Measurements from ENCODE around the gene RAB7B. TPM values are rescaled to one million over a fixed set of nuclear protein-coding genes. Genes with fewer than 3 reads are reported as not detected.

The RAB7B gene
- total and polyA plus RNA-seq, 2 of the 13 experiments (the other 11 are each of a cell fraction or from before 2014, with no cell fraction given): 0.05 to 0.46 TPM

- Histone ChIP-seq H3K79me2 (ENCODE audit: insufficient read depth, low read length) (no peaks in the 10 kb centered on the region), H3K4me3 (replicated peaks in 1 of 3; ENCODE audit: insufficient read depth in 1 of 3, low read depth in 2 of 3, low read length in 3 of 3) (no peak overlapping the region), H3K4me2 (ENCODE audit: low read depth, low read length) (no peak overlapping the region), H3K4me1 (ENCODE audit: insufficient read depth, low read length) (peaks cover 25% of the 10 kb centered on the region), H3K9ac (ENCODE audit: insufficient read depth, low read depth, low read length) (no peak overlapping the region), H4K20me1 (ENCODE audit: insufficient read depth, low read length) (no peaks in the 10 kb centered on the region), H3K27ac (ENCODE audit: extremely low read length, insufficient read depth, low read length) (no peak overlapping the region), H3K9me3 (ENCODE audit: low read length) (no peaks in the 10 kb centered on the region), H2AFZ (ENCODE audit: low read length) (no peak overlapping the region), H3K27me3 (ENCODE audit: control insufficient read depth in 1 of 2, insufficient read depth in 2 of 2, low read length in 2 of 2) (peaks cover 3 to 15% of the 10 kb centered on the region in 2 experiments; a peak in 3 of 5 replicates), H3K36me3 (replicated peaks in 1 of 2; ENCODE audit: control insufficient read depth in 1 of 2, insufficient read depth in 2 of 2, low read length in 2 of 2) (no peaks in the 10 kb centered on the region)
- ATAC-seq (no peak), FAIRE-seq (no peak), DNase-seq (ENCODE audit: low spot score) (no peak)
- TF ChIP-seq ZNF138 (CRISPR knock-in tag; IDR thresholded peaks at IDR 0.05; ENCODE audit: low read depth): no peak
- no peak for TF ChIP-seq FOXO1 (CRISPR knock-in tag; IDR thresholded peaks at IDR 0.05)
- ChIA-PET POLR2A (no interaction called here), CTCF (ENCODE audit: low intra/inter-chr PET ratio, low total read pairs) (no interaction called here)
- intact Hi-C loops (cut with micrococcal nuclease; ENCODE audit: unreplicated experiment) (no loop called here), in situ Hi-C loops (cut with HindIII; ENCODE audit: extremely low pct_ligation_motif_present, low pct_unique_long_range_greater_than_20kb) (no loop called here)
- 5% methylated on average over 5 of the region's 6 CpGs for WGBS (ENCODE audit: low lambda C conversion rate)
- no TSS peak for BruUV-seq (replicated peaks)
Observed at GRCh38 chr1:205979301-205979700, 23.9 kb downstream of the RAB7B start.

- Histone ChIP-seq H2AFZ (ENCODE audit: low read length) (no peak overlapping the region), H3K4me3 (replicated peaks in 1 of 3; ENCODE audit: insufficient read depth in 1 of 3, low read depth in 2 of 3, low read length in 3 of 3) (no peak overlapping the region), H3K9me3 (ENCODE audit: low read length) (no peaks in the 10 kb centered on the region), H3K4me2 (ENCODE audit: low read depth, low read length) (no peak overlapping the region), H3K36me3 (replicated peaks in 1 of 2; ENCODE audit: control insufficient read depth in 1 of 2, insufficient read depth in 2 of 2, low read length in 2 of 2) (no peaks in the 10 kb centered on the region; a peak in 1 of 5 replicates), H3K27ac (ENCODE audit: extremely low read length, insufficient read depth, low read length) (no peak overlapping the region), H3K9ac (ENCODE audit: insufficient read depth, low read depth, low read length) (no peak overlapping the region), H3K4me1 (ENCODE audit: insufficient read depth, low read length) (peaks cover 19% of the 10 kb centered on the region), H4K20me1 (ENCODE audit: insufficient read depth, low read length) (no peaks in the 10 kb centered on the region), H3K27me3 (ENCODE audit: control insufficient read depth in 1 of 2, insufficient read depth in 2 of 2, low read length in 2 of 2) (peaks cover 3 to 15% of the 10 kb centered on the region in 2 experiments; a peak in 3 of 5 replicates), H3K79me2 (ENCODE audit: insufficient read depth, low read length) (no peaks in the 10 kb centered on the region)
- ChIA-PET POLR2A (no interaction called here), CTCF (ENCODE audit: low intra/inter-chr PET ratio, low total read pairs) (interaction anchor here (2.4 kb wide), 1 partner anchor 186 kb away, joined by 19 read pairs; no protein-coding TSS in a partner anchor)
- intact Hi-C loops (cut with micrococcal nuclease; ENCODE audit: unreplicated experiment) (no loop called here), in situ Hi-C loops (cut with HindIII; ENCODE audit: extremely low pct_ligation_motif_present, low pct_unique_long_range_greater_than_20kb) (no loop called here)
- ATAC-seq: no peak
- DNase-seq (ENCODE audit: low spot score): no peak
- BruUV-seq (replicated peaks): no TSS peak
- 0% methylated on average over 1 of the region's 7 CpGs for WGBS (ENCODE audit: low lambda C conversion rate)
- FAIRE-seq: no peak
- TF ChIP-seq ZNF138 (CRISPR knock-in tag; IDR thresholded peaks at IDR 0.05; ENCODE audit: low read depth) (no peak), ZBED4 (CRISPR knock-in tag; IDR thresholded peaks at IDR 0.05; ENCODE audit: borderline replicate concordance) (no peak), NPAS2 (CRISPR knock-in tag; IDR thresholded peaks at IDR 0.05; ENCODE audit: borderline replicate concordance) (no peak), MEIS2 (CRISPR knock-in tag; IDR thresholded peaks at IDR 0.05) (no peak), ZNF260 (CRISPR knock-in tag; IDR thresholded peaks at IDR 0.05; ENCODE audit: borderline replicate concordance, low read depth) (no peak), ZFAT (CRISPR knock-in tag; conservative IDR thresholded peaks at IDR 0.05) (no peak), GATA4 (IDR thresholded peaks at IDR 0.05; ENCODE audit: borderline replicate concordance, low read depth) (no peak), ZBTB20 (CRISPR knock-in tag; IDR thresholded peaks at IDR 0.05; ENCODE audit: borderline replicate concordance, low read depth) (no peak), ZNF607 (CRISPR knock-in tag; IDR thresholded peaks at IDR 0.05; ENCODE audit: borderline replicate concordance) (no peak), MEIS1 (CRISPR knock-in tag; IDR thresholded peaks at IDR 0.05; ENCODE audit: borderline replicate concordance) (no peak), MLXIP (CRISPR knock-in tag; IDR thresholded peaks at IDR 0.05; ENCODE audit: borderline replicate concordance) (no peak)
Observed at GRCh38 chr1:205978676-205979075, 24.5 kb downstream of the RAB7B start.
